Jurkat, Clone E6-1 (cell line): ENCODE data around the gene PLEKHA4.
"Not testable (repeated sequence)": the region's sequence is repeated elsewhere in the genome, so short reads cannot be mapped to it uniquely, and the experiment has no call there.

Source experiments
- DNase-seq: peaks from one replicate; pipeline ENCODE4 v3.0.0-alpha.2; 2011; ENCODE audit warnings: low read depth, low spot score
- H3K4me3 ChIP-seq: 2 replicates; pipeline ENCODE4 v1.5.1; 2011; ENCODE audit warnings: mild to moderate bottlenecking, low read length, control low read depth, moderate library complexity

The PLEKHA4 gene

GRCh38 chr19:48806818-48807589 is 61.4 kb downstream of the PLEKHA4 start:
- no peak overlapping the region for H3K4me3 ChIP-seq

GRCh38 chr19:48806518-48806817 is 61.9 kb downstream of the PLEKHA4 start:
- DNase-seq, result no peak
- H3K4me3 ChIP-seq, result no peak overlapping the region

More at GRCh38 chr19:48806818-48807589, 61.4 kb downstream of the PLEKHA4 start:
- no peak for DNase-seq

DNA sequence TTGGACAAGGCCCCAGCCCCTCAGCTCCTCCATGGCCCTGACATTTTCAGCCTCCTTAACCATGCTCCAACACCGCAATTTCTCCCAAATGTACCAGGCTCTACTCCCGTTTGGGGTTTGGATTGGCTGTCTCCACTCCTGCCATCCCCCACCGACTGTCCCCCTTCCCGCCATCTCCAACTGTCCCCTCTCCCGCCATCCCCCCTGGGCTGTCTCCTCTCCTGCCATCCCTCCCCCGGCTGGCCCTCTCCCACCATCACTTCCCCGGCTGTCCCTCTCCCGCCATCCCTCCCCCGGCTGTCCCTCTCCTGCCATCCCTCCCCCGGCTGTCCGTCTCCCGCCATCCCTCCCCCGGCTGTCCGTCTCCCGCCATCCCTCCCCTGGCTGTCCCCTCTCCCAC is 63.0 kb downstream of the PLEKHA4 start:
- no peak for DNase-seq
- no peak overlapping the region for H3K4me3 ChIP-seq

GRCh38 chr19:48804496-48804895 is 63.9 kb downstream of the PLEKHA4 start:
- no peak for DNase-seq
- no peak overlapping the region for H3K4me3 ChIP-seq

GRCh38 chr19:48802623-48803022 is 65.8 kb downstream of the PLEKHA4 start:
- DNase-seq, result no peak
- no peak overlapping the region for H3K4me3 ChIP-seq

DNA sequence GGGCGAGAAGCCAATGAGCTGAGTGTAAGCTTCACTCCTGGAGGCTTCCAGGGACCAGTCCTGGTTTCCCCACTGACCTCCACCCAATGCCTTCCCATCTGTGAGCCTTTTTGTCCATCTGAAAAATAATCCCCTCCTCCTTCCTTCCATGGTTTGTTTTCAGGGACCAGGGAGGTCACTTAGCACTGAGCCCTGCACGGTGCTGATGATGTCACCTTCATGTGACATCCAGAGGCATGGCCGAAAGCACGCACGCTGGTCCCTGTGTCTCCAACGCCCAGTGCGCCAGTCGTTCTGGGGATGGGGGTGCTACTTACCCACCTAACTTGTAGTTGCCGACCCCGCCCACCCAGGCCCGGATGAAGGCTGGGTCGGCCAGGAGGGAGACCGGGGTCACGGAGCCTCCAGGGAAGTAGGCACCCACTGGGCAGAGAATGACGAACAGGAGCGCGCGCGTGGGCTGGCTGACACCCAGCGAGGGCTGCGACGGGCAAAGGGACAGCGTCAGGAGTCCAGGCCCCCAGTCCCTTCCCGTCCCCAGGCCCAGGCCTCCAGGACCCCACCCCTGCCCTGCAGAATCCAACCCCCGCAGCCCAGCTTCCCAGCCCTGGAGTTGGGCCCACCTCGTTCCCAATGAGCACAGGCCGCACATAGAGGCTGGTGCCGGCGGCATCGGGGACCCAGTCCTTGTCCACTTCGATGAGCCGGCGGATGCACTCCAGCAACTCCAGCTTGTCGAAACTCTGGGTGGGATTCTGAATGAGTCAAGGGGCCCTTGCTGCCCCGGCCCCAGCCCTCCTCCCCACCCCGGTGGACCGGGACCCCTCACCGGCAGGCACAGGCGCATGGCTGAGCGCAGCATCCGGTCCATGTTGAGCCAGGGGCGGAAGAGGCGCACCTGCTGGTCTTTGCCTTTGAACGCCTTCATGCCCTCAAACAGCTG is 68.8 kb downstream of the PLEKHA4 start:
- H3K4me3 ChIP-seq, result no peak overlapping the region
- no peak for DNase-seq

DNA sequence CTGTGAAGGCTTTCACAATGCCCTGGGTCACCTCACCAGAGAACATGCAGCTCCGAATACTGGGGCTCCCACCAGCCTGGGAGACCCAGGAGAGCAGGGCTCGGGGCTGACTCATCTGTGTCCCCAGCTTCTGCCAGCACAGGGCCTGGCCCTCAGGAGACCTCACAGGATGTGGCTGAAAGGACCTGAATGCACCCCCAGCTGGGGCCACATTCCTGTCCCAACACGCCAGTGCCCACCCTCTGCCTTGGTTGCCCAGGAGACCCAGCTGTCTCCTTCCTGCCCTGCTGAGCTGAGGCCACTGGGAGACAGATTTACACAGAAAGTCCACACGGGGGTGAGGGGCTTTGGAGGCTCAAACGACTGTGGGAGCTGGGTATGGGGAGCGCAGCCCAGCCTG is 69.5 kb downstream of the PLEKHA4 start:
- no peak for DNase-seq
- H3K4me3 ChIP-seq, result no peak overlapping the region

DNA sequence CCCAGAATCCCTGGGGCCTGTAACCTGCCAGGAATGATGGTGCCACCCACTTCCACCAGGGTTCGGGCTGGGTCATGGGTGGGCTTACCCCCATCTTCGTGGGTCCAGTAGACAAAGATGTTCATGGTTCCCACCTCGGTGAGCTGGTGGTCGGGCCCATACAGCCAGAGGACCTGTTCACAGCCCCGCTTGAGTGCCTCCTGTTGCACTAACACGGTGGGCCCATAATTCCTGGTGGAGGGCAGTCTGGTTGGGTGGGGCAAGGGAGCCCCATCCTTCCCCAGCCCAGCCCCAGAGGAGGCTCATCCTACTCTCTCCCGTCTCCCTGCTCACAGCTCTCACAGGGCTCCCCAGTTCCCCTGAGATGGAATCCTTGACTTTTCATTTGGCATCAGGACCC is 71.3 kb downstream of the PLEKHA4 start:
- no peak overlapping the region for H3K4me3 ChIP-seq
- no peak for DNase-seq

GRCh38 chr19:48796298-48797083 is 71.9 kb downstream of the PLEKHA4 start:
- DNase-seq, result no peak
- no peak overlapping the region for H3K4me3 ChIP-seq

- H3K4me3 ChIP-seq, result no peak overlapping the region
- no peak for DNase-seq
These were observed 72.7 kb downstream of the PLEKHA4 start for GRCh38 chr19:48795685-48796070.

GRCh38 chr19:48795055-48795684 is 73.2 kb downstream of the PLEKHA4 start:
- DNase-seq, result peak; percentile 88

DNA sequence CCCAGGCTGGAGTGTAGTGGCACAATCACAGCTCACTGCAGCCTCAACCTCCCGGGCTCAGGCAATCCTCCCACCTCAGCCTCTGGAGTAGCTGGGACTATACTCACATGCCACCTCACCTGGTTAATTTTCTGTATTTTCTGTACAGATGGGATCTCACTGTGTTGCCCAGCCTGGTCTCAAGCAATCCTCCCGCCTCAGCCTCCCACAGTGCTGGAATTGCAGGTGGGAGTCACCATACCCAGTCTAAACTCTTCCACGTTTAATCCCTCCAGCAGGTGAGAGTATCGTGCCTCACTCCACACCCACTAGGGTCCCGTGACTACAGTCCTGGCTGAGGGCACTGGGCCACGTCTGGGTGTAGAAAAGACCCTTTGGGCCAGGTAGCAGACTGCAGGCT is 74.1 kb downstream of the PLEKHA4 start:
- DNase-seq, result no peak
- H3K4me3 ChIP-seq, result no peak overlapping the region

More at GRCh38 chr19:48795055-48795684, 73.2 kb downstream of the PLEKHA4 start:
- peak overlapping the region; percentile 67 for H3K4me3 ChIP-seq

DNA sequence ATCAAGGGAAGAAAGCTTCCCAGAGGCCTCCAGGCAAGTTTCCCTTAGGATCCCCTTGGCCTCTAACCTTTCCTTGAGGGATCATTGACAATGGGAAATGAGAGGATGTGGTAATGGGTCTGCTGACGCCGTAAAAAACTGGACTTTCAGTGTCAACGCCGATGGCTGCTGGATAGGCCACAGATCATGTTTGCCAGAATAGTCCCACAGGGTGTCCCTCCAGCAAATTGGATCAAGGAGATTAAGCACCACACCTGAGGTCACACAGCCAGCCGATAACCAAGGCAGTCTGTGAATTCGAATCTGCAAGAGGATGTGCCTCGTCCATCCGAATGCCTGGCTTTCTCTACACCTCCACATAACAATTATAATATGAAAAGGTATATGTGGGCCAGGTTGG is 75.1 kb downstream of the PLEKHA4 start:
- no peak overlapping the region for H3K4me3 ChIP-seq
- DNase-seq, result no peak

DNA sequence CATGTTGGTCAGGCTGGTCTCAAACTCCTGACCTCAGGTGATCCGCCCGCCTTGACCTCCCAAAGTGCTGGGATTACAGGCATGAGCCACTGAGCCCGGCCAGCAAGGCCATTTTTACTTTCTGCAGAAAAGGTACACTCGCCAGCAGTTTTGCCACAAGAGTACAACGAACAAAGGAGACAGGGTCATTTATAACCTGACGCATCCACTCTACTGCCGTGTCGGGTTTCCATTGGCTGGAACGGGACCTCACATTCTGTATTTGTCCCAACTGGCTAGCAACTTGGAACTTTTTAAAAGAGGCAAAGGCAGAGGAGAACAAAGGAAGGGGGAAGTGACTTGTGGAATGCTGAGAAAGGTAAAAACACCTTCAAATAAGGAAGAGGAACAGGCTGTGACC is 81.1 kb downstream of the PLEKHA4 start:
- not testable (repeated sequence) for DNase-seq, H3K4me3 ChIP-seq
